Transverse colon (tissue), 4 donors: ENCODE measurements around the gene EGLN1.

Source experiments
- EP300 ChIP-seq: sonication (generic); formaldehyde crosslinking; IDR thresholded peaks from one replicate; pipeline ENCODE4 v1.6.1; 2017; ENCODE audit warnings: antibody characterized with exemption, low read depth
- POLR2A ChIP-seq: fragments of 450-650 bp; IDR thresholded peaks from one replicate; pipeline ENCODE4 v1.6.1; 2016; ENCODE audit warnings: antibody characterized with exemption, mild to moderate bottlenecking, moderate library complexity
- POLR2AphosphoS5 ChIP-seq, 3 donors: sonication (generic); formaldehyde crosslinking; IDR thresholded peaks; one replicate each; pipeline ENCODE4 v1.6.1; 2016; ENCODE audit warnings: antibody characterized with exemption in 3 of 3
- TF ChIP-seq, protein P1 (sequence below), 5 experiments: fragments of 200-600 bp in 3 of 5; fragments of 450-650 bp in 2 of 5; sonication (generic) in 3 of 5; IDR thresholded peaks; 1 replicate in 2 of 5; 2 replicates in 3 of 5; pipeline ENCODE4 v1.5.1; 2016 to 2017; ENCODE audit warnings: antibody characterized with exemption in 5 of 5, inconsistent platforms in 3 of 5, mild to moderate bottlenecking in 2 of 5, moderate library complexity in 1 of 5

DNA sequence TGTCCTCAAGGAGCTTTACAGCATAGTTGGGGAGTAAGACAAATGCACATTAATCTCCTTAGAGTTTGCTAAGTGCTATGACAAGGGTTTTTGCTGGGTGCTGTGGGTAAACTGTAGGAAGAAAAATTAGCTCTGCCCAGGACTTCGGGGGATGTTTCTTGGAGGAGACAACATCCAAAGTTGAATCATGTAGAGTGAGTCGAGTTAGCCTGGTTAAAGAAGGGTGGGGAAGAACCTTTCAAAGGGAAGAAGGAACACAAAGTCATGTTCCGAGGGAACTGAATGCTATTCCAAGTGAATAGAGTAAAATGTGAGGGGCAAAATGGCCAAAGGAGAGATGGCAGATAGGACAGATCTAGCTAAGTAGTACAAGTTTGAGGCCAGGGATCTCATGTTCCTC lies 66.9 kb downstream of the EGLN1 start:
- no peak for TF ChIP-seq POLR2A
- TF ChIP-seq, protein P1, sequence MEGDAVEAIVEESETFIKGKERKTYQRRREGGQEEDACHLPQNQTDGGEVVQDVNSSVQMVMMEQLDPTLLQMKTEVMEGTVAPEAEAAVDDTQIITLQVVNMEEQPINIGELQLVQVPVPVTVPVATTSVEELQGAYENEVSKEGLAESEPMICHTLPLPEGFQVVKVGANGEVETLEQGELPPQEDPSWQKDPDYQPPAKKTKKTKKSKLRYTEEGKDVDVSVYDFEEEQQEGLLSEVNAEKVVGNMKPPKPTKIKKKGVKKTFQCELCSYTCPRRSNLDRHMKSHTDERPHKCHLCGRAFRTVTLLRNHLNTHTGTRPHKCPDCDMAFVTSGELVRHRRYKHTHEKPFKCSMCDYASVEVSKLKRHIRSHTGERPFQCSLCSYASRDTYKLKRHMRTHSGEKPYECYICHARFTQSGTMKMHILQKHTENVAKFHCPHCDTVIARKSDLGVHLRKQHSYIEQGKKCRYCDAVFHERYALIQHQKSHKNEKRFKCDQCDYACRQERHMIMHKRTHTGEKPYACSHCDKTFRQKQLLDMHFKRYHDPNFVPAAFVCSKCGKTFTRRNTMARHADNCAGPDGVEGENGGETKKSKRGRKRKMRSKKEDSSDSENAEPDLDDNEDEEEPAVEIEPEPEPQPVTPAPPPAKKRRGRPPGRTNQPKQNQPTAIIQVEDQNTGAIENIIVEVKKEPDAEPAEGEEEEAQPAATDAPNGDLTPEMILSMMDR (IDR thresholded peaks at IDR 0.05) = no peak
- no peak for TF ChIP-seq POLR2AphosphoS5 (IDR thresholded peaks at IDR 0.05)
- no peak for TF ChIP-seq EP300
